Activated CD8-positive, alpha-beta T cell treated with anti-CD3 and anti-CD28 coated beads for 36 hours (primary cell): ENCODE results near the gene CNKSR3. TPM values are rescaled to one million over a fixed set of nuclear protein-coding genes. Genes with fewer than 3 reads are reported as not detected.

Source experiments
- ATAC-seq: fragments of 200-7000 bp; cut with Tn5 transposase; one replicate; pipeline ENCODE4 v1.10.0; 2021; ENCODE audit warnings: mild to moderate bottlenecking, moderate library complexity
- CTCF ChIA-PET: fragments of 350-600 bp; sonication (Branson Sonifier 250); formaldehyde crosslinking; loops from one replicate; lab custom pipeline; 2021; ENCODE audit warnings: antibody characterized with exemption; lab: Charles Lee
- POLR2A ChIA-PET: fragments of 350-600 bp; sonication (Branson Sonifier 250); formaldehyde crosslinking; loops from one replicate; lab custom pipeline; 2021; ENCODE audit warnings: antibody characterized with exemption; lab: Charles Lee
- DNase-seq: peaks from one replicate; pipeline ENCODE4 v3.0.0-alpha.2; 2020
- H3K27ac Mint-ChIP-seq: one replicate; pipeline ENCODE4 v1.8.0; 2021; ENCODE audit warnings: mild to moderate bottlenecking, mixed read lengths
- H3K27me3 Mint-ChIP-seq: one replicate; pipeline ENCODE4 v1.8.0; 2021; ENCODE audit warnings: mixed read lengths
- H3K36me3 Mint-ChIP-seq: one replicate; pipeline ENCODE4 v1.8.0; 2021; ENCODE audit warnings: low read depth, mixed read lengths
- H3K4me1 Mint-ChIP-seq: one replicate; pipeline ENCODE4 v1.8.0; 2021; ENCODE audit warnings: low read depth, mixed read lengths
- H3K4me3 Mint-ChIP-seq: one replicate; pipeline ENCODE4 v1.8.0; 2021; ENCODE audit warnings: mild to moderate bottlenecking, moderate library complexity, mixed read lengths
- H3K9me3 Mint-ChIP-seq: one replicate; pipeline ENCODE4 v1.8.0; 2021; ENCODE audit warnings: mixed read lengths
- intact Hi-C: fragments of 100-400 bp; cut with micrococcal nuclease; formaldehyde crosslinking; loops from one replicate; pipeline ENCODE4 v1.10.0; 2022
- total RNA-seq, 2 experiments: library from RNA; stranded (reverse); gene quantifications; one replicate each; pipeline ENCODE4 v1.2.3, GENCODE V29; 2021
- TF ChIP-seq, protein P1 (sequence below): fragments of 200-600 bp; IDR thresholded peaks from one replicate; pipeline ENCODE4 v1.8.0; 2022; ENCODE audit warnings: antibody characterized with exemption, mild to moderate bottlenecking

Gene CNKSR3
- total RNA-seq, 2 experiments from 2014 or later = 0.34 to 0.45 TPM

GRCh38 chr6:154414021-154414813, 96.3 kb downstream of the CNKSR3 start:
- no peak overlapping the region for H3K4me3 Mint-ChIP-seq
- ChIA-PET POLR2A (no interaction called here), CTCF (no interaction called here)
- H3K27ac Mint-ChIP-seq = no peak overlapping the region
- H3K9me3 Mint-ChIP-seq = no peaks in the 10 kb centered on the region
- DNase-seq (no peak), ATAC-seq (no peak)
- H3K4me1 Mint-ChIP-seq = no peaks in the 10 kb centered on the region
- H3K27me3 Mint-ChIP-seq = peaks cover 6% of the 10 kb centered on the region
- intact Hi-C loops = no loop called here
- TF ChIP-seq, protein P1, sequence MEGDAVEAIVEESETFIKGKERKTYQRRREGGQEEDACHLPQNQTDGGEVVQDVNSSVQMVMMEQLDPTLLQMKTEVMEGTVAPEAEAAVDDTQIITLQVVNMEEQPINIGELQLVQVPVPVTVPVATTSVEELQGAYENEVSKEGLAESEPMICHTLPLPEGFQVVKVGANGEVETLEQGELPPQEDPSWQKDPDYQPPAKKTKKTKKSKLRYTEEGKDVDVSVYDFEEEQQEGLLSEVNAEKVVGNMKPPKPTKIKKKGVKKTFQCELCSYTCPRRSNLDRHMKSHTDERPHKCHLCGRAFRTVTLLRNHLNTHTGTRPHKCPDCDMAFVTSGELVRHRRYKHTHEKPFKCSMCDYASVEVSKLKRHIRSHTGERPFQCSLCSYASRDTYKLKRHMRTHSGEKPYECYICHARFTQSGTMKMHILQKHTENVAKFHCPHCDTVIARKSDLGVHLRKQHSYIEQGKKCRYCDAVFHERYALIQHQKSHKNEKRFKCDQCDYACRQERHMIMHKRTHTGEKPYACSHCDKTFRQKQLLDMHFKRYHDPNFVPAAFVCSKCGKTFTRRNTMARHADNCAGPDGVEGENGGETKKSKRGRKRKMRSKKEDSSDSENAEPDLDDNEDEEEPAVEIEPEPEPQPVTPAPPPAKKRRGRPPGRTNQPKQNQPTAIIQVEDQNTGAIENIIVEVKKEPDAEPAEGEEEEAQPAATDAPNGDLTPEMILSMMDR = no peak
- H3K36me3 Mint-ChIP-seq = no peaks in the 10 kb centered on the region

DNA sequence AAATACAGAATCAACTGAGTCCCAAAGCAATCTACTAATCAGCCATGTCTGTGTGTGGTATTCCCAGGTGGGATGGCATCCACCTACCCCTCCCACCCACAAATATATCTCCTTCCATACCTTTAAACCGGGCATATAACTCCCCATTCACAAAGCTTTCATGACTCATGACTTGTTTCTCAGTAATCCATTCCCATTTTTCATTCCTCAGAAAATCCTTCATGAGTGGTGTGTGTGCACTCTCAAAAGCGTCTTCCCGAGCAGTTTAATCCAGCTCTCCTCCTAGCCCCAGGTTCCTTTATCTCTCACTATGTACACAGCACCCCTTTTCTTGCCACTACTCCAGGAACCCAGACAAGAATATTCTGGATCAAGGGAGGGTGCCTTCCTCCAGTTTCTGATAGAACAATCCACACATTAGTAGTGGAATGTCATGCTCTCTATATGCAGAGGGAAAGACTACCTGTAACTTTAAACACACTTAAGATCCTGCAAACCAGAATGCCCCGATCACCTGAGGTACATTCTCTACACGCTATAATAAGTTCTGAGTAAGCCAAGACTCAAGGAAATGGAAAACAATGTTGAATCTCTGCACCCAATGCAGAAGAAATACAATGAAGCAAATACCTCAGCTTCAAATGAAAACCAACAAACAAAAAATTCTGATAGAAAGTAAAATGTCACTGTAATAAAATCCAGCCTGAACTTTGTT, 98.2 kb downstream of the CNKSR3 start:
- H3K9me3 Mint-ChIP-seq = no peaks in the 10 kb centered on the region
- no peak overlapping the region for H3K27ac Mint-ChIP-seq
- DNase-seq (no peak), ATAC-seq (no peak)
- H3K36me3 Mint-ChIP-seq = no peaks in the 10 kb centered on the region
- peaks cover 6% of the 10 kb centered on the region for H3K27me3 Mint-ChIP-seq
- TF ChIP-seq, protein P1 = no peak
- H3K4me1 Mint-ChIP-seq = no peaks in the 10 kb centered on the region
- intact Hi-C loops = no loop called here
- H3K4me3 Mint-ChIP-seq = no peak overlapping the region
- ChIA-PET CTCF (no interaction called here), POLR2A (no interaction called here)

DNA sequence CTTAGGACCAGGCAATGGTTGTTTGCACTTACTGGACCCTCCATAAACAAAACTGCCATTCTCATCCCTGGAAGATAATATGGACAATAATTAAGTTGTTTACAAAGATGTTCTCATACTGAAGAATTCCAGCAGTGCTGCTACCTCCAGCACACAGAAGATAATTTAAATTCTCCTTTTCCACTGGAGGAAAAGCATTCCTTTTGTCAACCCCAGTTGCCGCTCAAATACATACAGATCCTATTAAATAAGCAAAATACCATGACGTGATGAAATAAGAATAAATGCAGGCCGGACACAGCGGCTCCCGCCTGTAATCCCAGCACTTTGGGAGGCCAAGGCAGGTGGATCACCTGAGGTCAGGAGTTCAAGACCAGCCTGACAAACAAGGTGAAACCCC, 99.4 kb downstream of the CNKSR3 start:
- H3K36me3 Mint-ChIP-seq = no peaks in the 10 kb centered on the region
- intact Hi-C loops = no loop called here
- DNase-seq = no peak
- POLR2A ChIA-PET = no interaction called here
- ATAC-seq = no peak
- TF ChIP-seq, protein P1 = no peak
- CTCF ChIA-PET = no interaction called here
- H3K27me3 Mint-ChIP-seq = peaks cover 6% of the 10 kb centered on the region
- no peak overlapping the region for H3K4me3 Mint-ChIP-seq
- H3K4me1 Mint-ChIP-seq = no peaks in the 10 kb centered on the region
- H3K27ac Mint-ChIP-seq = no peak overlapping the region
- H3K9me3 Mint-ChIP-seq = no peaks in the 10 kb centered on the region

- Mint-ChIP-seq H3K9me3 (no peaks in the 10 kb centered on the region), H3K36me3 (no peaks in the 10 kb centered on the region), H3K27me3 (peaks cover 6% of the 10 kb centered on the region), H3K4me3 (no peak overlapping the region), H3K4me1 (no peaks in the 10 kb centered on the region), H3K27ac (no peak overlapping the region)
- ChIA-PET POLR2A (no interaction called here), CTCF (no interaction called here)
- ATAC-seq = peak; percentile 53
- TF ChIP-seq, protein P1 = no peak
- peak; percentile 14 for DNase-seq
- intact Hi-C loops = no loop called here
Measured at GRCh38 chr6:154410619-154411072, 99.8 kb downstream of the CNKSR3 start.
